Caco-2 (cell line): ENCODE measurements around the gene KRT85. TPM values are rescaled to one million over a fixed set of nuclear protein-coding genes. Genes with fewer than 3 reads are reported as not detected.

Experiments used
- BruUV-seq: library from RNA; stranded (reverse); fragments of 400-500 nt; replicated peaks from 2 replicates; lab custom pipeline; 2021; lab: Mats Ljungman, UMichigan
- CTCF ChIA-PET: fragments of 300-600 bp; sonication (Branson Sonifier 250); formaldehyde crosslinking; loops from one replicate; lab custom pipeline; 2022; ENCODE audit warnings: antibody characterized with exemption; lab: Charles Lee
- POLR2A ChIA-PET: fragments of 300-600 bp; sonication (Branson Sonifier 250); formaldehyde crosslinking; loops from one replicate; lab custom pipeline; 2022; ENCODE audit warnings: antibody characterized with exemption; lab: Charles Lee
- DNase-seq, 2 experiments: peaks; one replicate each; pipeline versions ENCODE4 v3.0.0 to v3.0.0-alpha.2; 2020 to 2022
- H3K27me3 ChIP-seq: replicated peaks from 2 replicates; pipeline ENCODE4 v1.6.0; 2011; ENCODE audit warnings: low read length; ENCODE audit not compliant: control insufficient read depth, insufficient read depth
- H3K36me3 ChIP-seq: 2 replicates; pipeline ENCODE4 v1.5.1; 2011; ENCODE audit warnings: low read length; ENCODE audit not compliant: control insufficient read depth, insufficient read depth
- H3K4me1 ChIP-seq: fragments of 250-450 bp; sonication (Bioruptor Pico); 2 replicates; pipeline ENCODE4 v1.5.1; 2020; ENCODE audit warnings: mild to moderate bottlenecking
- H3K4me3 ChIP-seq: 2 replicates; pipeline ENCODE4 v1.5.1; 2011; ENCODE audit warnings: low read depth, mild to moderate bottlenecking, control low read depth, low read length
- H3K9me3 ChIP-seq: fragments of 250-450 bp; sonication (Bioruptor Pico); 2 replicates; pipeline ENCODE4 v1.5.1; 2020; ENCODE audit warnings: mild to moderate bottlenecking, moderate library complexity
- H3K27ac Mint-ChIP-seq: one replicate; pipeline ENCODE4 v1.8.0; 2022; ENCODE audit warnings: mixed read lengths; ENCODE audit not compliant: unreplicated experiment
- H3K27me3 Mint-ChIP-seq: one replicate; pipeline ENCODE4 v1.8.0; 2022; ENCODE audit warnings: mixed read lengths; ENCODE audit not compliant: insufficient read depth, unreplicated experiment
- H3K36me3 Mint-ChIP-seq: one replicate; pipeline ENCODE4 v1.8.0; 2022; ENCODE audit warnings: mild to moderate bottlenecking, mixed read lengths; ENCODE audit not compliant: insufficient read depth, unreplicated experiment
- H3K4me1 Mint-ChIP-seq: one replicate; pipeline ENCODE4 v1.8.0; 2022; ENCODE audit warnings: low read depth, mixed read lengths; ENCODE audit not compliant: unreplicated experiment
- H3K4me3 Mint-ChIP-seq: one replicate; pipeline ENCODE4 v1.8.0; 2022; ENCODE audit warnings: mild to moderate bottlenecking, moderate library complexity, mixed read lengths; ENCODE audit not compliant: unreplicated experiment
- H3K9me3 Mint-ChIP-seq: one replicate; pipeline ENCODE4 v1.8.0; 2022; ENCODE audit warnings: mixed read lengths; ENCODE audit not compliant: unreplicated experiment
- intact Hi-C: fragments of 100-400 bp; cut with micrococcal nuclease; formaldehyde crosslinking; loops from one replicate; pipeline ENCODE4 v1.10.0; 2022; ENCODE audit not compliant: unreplicated experiment
- total RNA-seq: library from RNA; stranded (reverse); gene quantifications from 2 replicates; pipeline ENCODE4 v1.2.3, GENCODE V29; 2022
- TF ChIP-seq, protein P1 (sequence below), 2 experiments: fragments of 200-600 bp in 1 of 2; IDR thresholded peaks; 1 replicate in 1 of 2; 2 replicates in 1 of 2; pipeline versions ENCODE4 v1.5.1 to v1.8.0; 2011 to 2022; ENCODE audit warnings: antibody characterized with exemption in 1 of 2, control low read depth in 1 of 2, inconsistent platforms in 1 of 2, low read depth in 1 of 2, low read length in 1 of 2, mild to moderate bottlenecking in 1 of 2, moderate library complexity in 1 of 2; ENCODE audit not compliant: insufficient read depth in 1 of 2, severe bottlenecking in 1 of 2, unreplicated experiment in 1 of 2

The KRT85 gene
- total RNA-seq, 1 experiment from 2014 or later: not detected

DNA sequence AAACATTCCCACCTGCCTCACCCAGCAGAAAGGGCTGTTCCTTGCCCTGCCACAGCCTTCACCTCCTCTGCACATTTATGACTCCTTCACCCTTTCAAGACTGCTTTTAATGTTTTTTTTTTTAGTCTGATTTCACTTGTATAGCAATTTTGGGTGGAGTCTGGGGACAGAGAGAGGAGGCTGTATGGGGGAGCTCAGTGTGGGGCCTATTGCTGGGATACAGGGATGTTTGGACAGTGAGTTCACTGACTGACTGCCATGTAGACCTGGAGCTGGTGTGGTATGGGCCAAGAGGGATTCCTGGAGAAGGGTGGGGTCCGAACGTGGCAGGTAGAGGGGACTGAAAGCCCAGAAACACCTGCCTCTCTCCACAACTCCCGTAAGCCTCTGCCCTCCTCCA, 1.9 kb upstream of the KRT85 start:
- no peaks in the 10 kb centered on the region for H3K36me3 ChIP-seq
- ChIA-PET POLR2A (no interaction called here), CTCF (interaction anchor here (0.8 to 0.9 kb wide), 2 partner anchors 24 to 214 kb away, joined by 3 read pairs; no protein-coding TSS in a partner anchor)
- TF ChIP-seq, protein P1, sequence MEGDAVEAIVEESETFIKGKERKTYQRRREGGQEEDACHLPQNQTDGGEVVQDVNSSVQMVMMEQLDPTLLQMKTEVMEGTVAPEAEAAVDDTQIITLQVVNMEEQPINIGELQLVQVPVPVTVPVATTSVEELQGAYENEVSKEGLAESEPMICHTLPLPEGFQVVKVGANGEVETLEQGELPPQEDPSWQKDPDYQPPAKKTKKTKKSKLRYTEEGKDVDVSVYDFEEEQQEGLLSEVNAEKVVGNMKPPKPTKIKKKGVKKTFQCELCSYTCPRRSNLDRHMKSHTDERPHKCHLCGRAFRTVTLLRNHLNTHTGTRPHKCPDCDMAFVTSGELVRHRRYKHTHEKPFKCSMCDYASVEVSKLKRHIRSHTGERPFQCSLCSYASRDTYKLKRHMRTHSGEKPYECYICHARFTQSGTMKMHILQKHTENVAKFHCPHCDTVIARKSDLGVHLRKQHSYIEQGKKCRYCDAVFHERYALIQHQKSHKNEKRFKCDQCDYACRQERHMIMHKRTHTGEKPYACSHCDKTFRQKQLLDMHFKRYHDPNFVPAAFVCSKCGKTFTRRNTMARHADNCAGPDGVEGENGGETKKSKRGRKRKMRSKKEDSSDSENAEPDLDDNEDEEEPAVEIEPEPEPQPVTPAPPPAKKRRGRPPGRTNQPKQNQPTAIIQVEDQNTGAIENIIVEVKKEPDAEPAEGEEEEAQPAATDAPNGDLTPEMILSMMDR (IDR thresholded peaks at IDR 0.05; ENCODE audit: insufficient read depth in 1 of 2, low read depth in 1 of 2, low read length in 1 of 2, severe bottlenecking in 1 of 2, unreplicated experiment in 1 of 2): no peak
- BruUV-seq: no TSS peak
- Mint-ChIP-seq H3K36me3 (no peaks in the 10 kb centered on the region), H3K9me3 (no peaks in the 10 kb centered on the region), H3K27me3 (no peaks in the 10 kb centered on the region), H3K4me1 (peaks cover 8% of the 10 kb centered on the region), H3K27ac (no peak overlapping the region), H3K4me3 (no peak overlapping the region)
- H3K27me3 ChIP-seq: no peaks in the 10 kb centered on the region
- intact Hi-C loops: no loop called here
- H3K4me1 ChIP-seq: no peaks in the 10 kb centered on the region
- no peak for DNase-seq
- no peaks in the 10 kb centered on the region for H3K9me3 ChIP-seq
- no peak overlapping the region for H3K4me3 ChIP-seq

- no peaks in the 10 kb centered on the region for H3K27me3 ChIP-seq
- BruUV-seq: no TSS peak
- H3K36me3 ChIP-seq: no peaks in the 10 kb centered on the region
- H3K27me3 Mint-ChIP-seq: no peaks in the 10 kb centered on the region
- H3K4me1 ChIP-seq: no peaks in the 10 kb centered on the region
- DNase-seq: no peak
- no peaks in the 10 kb centered on the region for H3K9me3 ChIP-seq
- no peak overlapping the region for H3K27ac Mint-ChIP-seq
- H3K4me3 ChIP-seq: no peak overlapping the region
- no peak overlapping the region for H3K4me3 Mint-ChIP-seq
- intact Hi-C loops: no loop called here
- CTCF ChIA-PET: interaction anchor here (0.8 to 1.7 kb wide), 4 partner anchors 24 to 213 kb away, joined by 3 to 6 read pairs (median 3); no protein-coding TSS in a partner anchor
- H3K36me3 Mint-ChIP-seq: no peaks in the 10 kb centered on the region
- H3K4me1 Mint-ChIP-seq: peaks cover 8% of the 10 kb centered on the region
- TF ChIP-seq, protein P1 (IDR thresholded peaks at IDR 0.05; ENCODE audit: insufficient read depth in 1 of 2, low read depth in 1 of 2, low read length in 1 of 2, severe bottlenecking in 1 of 2, unreplicated experiment in 1 of 2): no peak
- H3K9me3 Mint-ChIP-seq: no peaks in the 10 kb centered on the region
- POLR2A ChIA-PET: no interaction called here
Observed at GRCh38 chr12:52368508-52368907, 1.2 kb upstream of the KRT85 start.

- DNase-seq: no peak
- Mint-ChIP-seq H3K4me3 (no peak overlapping the region), H3K27me3 (no peaks in the 10 kb centered on the region), H3K9me3 (no peaks in the 10 kb centered on the region), H3K4me1 (peaks cover 8% of the 10 kb centered on the region), H3K27ac (no peak overlapping the region), H3K36me3 (no peaks in the 10 kb centered on the region)
- Histone ChIP-seq H3K27me3 (no peaks in the 10 kb centered on the region), H3K36me3 (no peaks in the 10 kb centered on the region), H3K9me3 (no peaks in the 10 kb centered on the region), H3K4me1 (no peaks in the 10 kb centered on the region), H3K4me3 (no peak overlapping the region)
- ChIA-PET CTCF (interaction anchor here (1.2 to 1.7 kb wide), 2 partner anchors 28 to 211 kb away, joined by 3 to 6 read pairs; no protein-coding TSS in a partner anchor), POLR2A (no interaction called here)
- TF ChIP-seq, protein P1 (IDR thresholded peaks at IDR 0.05; ENCODE audit: insufficient read depth in 1 of 2, low read depth in 1 of 2, low read length in 1 of 2, severe bottlenecking in 1 of 2, unreplicated experiment in 1 of 2): no peak
- intact Hi-C loops: no loop called here
- BruUV-seq: no TSS peak
Observed at GRCh38 chr12:52367876-52368275, 595 bp upstream of the KRT85 start.
